K562 (cell line): ENCODE data around the gene PRKG1. TPM values are rescaled to one million over a fixed set of nuclear protein-coding genes. Genes with fewer than 3 reads are reported as not detected.

Source experiments
- ATAC-seq: fragments of 200-7000 bp; cut with Tn5 transposase; 3 replicates; pipeline ENCODE4 v1.9.1; 2020; ENCODE audit warnings: moderate library complexity
- BruUV-seq: library from RNA; stranded (reverse); fragments of 400-500 nt; replicated peaks from 2 replicates; lab custom pipeline; 2021; lab: Mats Ljungman, UMichigan
- CTCF ChIA-PET: fragments of 300-600 bp; formaldehyde crosslinking; extraction: SDS; loops from one replicate; lab custom pipeline; 2021; ENCODE audit warnings: low intra/inter-chr PET ratio; lab: Yijun Ruan, JAX
- POLR2A ChIA-PET: fragments of 300-600, 350-650 bp; sonication (Branson Sonifier 250); formaldehyde crosslinking; extraction: SDS; loops from one replicate; lab custom pipeline; 2021; ENCODE audit warnings: antibody characterized with exemption, inconsistent platforms; lab: Yijun Ruan, JAX
- DNase-seq, 4 experiments: peaks; one replicate each; pipeline versions ENCODE4 v3.0.0 to v3.0.0-alpha.2; 2011 to 2018; ENCODE audit warnings: low spot score in 3 of 4, mixed read lengths in 3 of 4; ENCODE audit errors: extremely low read depth in 1 of 4
- FAIRE-seq: peaks from 2 replicates; lab custom pipeline; 2011; peaks lifted over from hg19 to GRCh38; lab: Jason Lieb, UNC
- H2AFZ ChIP-seq: 2 replicates; pipeline ENCODE4 v1.6.0; 2011; ENCODE audit warnings: low read depth, low read length, control low read depth, inconsistent platforms
- H3K27ac ChIP-seq: fragments of 200-600 bp; 3 replicates; pipeline ENCODE4 v1.8.0; 2011; ENCODE audit warnings: low read depth, mild to moderate bottlenecking, control low read depth, inconsistent platforms, low read length, moderate library complexity, mixed read lengths; ENCODE audit errors: extremely low read depth
- H3K27me3 ChIP-seq, 2 experiments: fragments of 300-600 bp in 1 of 2; 2 replicates in 1 of 2; 3 replicates in 1 of 2; pipeline versions ENCODE4 v1.6.0 to v1.8.0; 2011; ENCODE audit warnings: inconsistent platforms in 2 of 2, low read length in 2 of 2, mild to moderate bottlenecking in 1 of 2, mixed read lengths in 1 of 2, moderate library complexity in 1 of 2; ENCODE audit not compliant: control insufficient read depth in 2 of 2, insufficient read depth in 2 of 2
- H3K36me3 ChIP-seq: fragments of 300-600 bp; 3 replicates; pipeline ENCODE4 v1.8.0; 2011; ENCODE audit warnings: mild to moderate bottlenecking, low read length, inconsistent platforms; ENCODE audit not compliant: control insufficient read depth, insufficient read depth
- H3K4me1 ChIP-seq, 2 experiments: fragments of 200-600 bp in 1 of 2; replicated peaks in 1 of 2; 2 replicates in 1 of 2; 3 replicates in 1 of 2; pipeline versions ENCODE4 v1.5.1 to v1.8.0; 2011; ENCODE audit warnings: inconsistent platforms in 2 of 2, low read length in 2 of 2, mild to moderate bottlenecking in 1 of 2, mixed read lengths in 1 of 2, moderate library complexity in 1 of 2; ENCODE audit not compliant: control insufficient read depth in 2 of 2, insufficient read depth in 2 of 2
- H3K4me2 ChIP-seq: 2 replicates; pipeline ENCODE4 v1.6.1; 2011; ENCODE audit warnings: low read length, control low read depth, inconsistent platforms, mixed read lengths; ENCODE audit not compliant: insufficient read depth
- H3K4me3 ChIP-seq: fragments of 200-600 bp; sonication (generic), shearing (Covaris generic); 2 replicates; pipeline ENCODE4 v1.5.1; 2016; ENCODE audit warnings: control low read depth, inconsistent platforms
- H3K79me2 ChIP-seq: fragments of 200-600 bp; 3 replicates; pipeline ENCODE4 v1.8.0; 2011; ENCODE audit warnings: low read length, inconsistent platforms; ENCODE audit not compliant: control insufficient read depth, insufficient read depth
- H3K9ac ChIP-seq, 2 experiments: 2 replicates each; pipeline versions ENCODE4 v1.6.0 to v1.6.1; 2011; ENCODE audit warnings: low read depth in 2 of 2, low read length in 2 of 2, control low read depth in 1 of 2, inconsistent platforms in 1 of 2, mild to moderate bottlenecking in 1 of 2, mixed read lengths in 1 of 2; ENCODE audit not compliant: insufficient read depth in 1 of 2
- H3K9me1 ChIP-seq: one replicate; pipeline ENCODE4 v1.6.0; 2011; ENCODE audit warnings: inconsistent platforms, mild to moderate bottlenecking, low read length, moderate library complexity; ENCODE audit not compliant: control insufficient read depth, insufficient read depth
- H3K9me3 ChIP-seq: replicated peaks from 2 replicates; pipeline ENCODE4 v1.5.1; 2011; ENCODE audit warnings: low read depth, low read length, inconsistent platforms; ENCODE audit not compliant: control insufficient read depth, insufficient read depth
- H4K20me1 ChIP-seq: replicated peaks from 2 replicates; pipeline ENCODE4 v1.6.1; 2011; ENCODE audit warnings: low read length, inconsistent platforms, mixed read lengths; ENCODE audit not compliant: control insufficient read depth, insufficient read depth
- ARID2 ChIP-seq: fragments of 450-650 bp; IDR thresholded peaks from 2 replicates; pipeline ENCODE4 v1.6.1; 2017; ENCODE audit warnings: antibody characterized with exemption, mild to moderate bottlenecking
- CHD4 ChIP-seq: fragments of 200-600 bp; sonication (generic); IDR thresholded peaks from 3 replicates; pipeline ENCODE4 v1.6.1; 2012; ENCODE audit warnings: low read depth, mild to moderate bottlenecking, mixed read lengths, low read length, inconsistent platforms; ENCODE audit not compliant: insufficient read depth, insufficient replicate concordance, poor library complexity, severe bottlenecking
- DLX4 ChIP-seq: fragments of 250-450 bp; sonication (Bioruptor Pico); IDR thresholded peaks from 2 replicates; pipeline ENCODE4 v1.6.1; 2021; ENCODE audit warnings: mild to moderate bottlenecking
- IRF1 ChIP-seq: sonication (generic); formaldehyde crosslinking; IDR thresholded peaks from 2 replicates; pipeline ENCODE4 v1.8.0; 2022; ENCODE audit warnings: missing genetic modification reagents, mild to moderate bottlenecking, borderline replicate concordance
- KLF16 ChIP-seq: IDR thresholded peaks from 2 replicates; pipeline ENCODE4 v1.6.1; 2016; ENCODE audit warnings: antibody characterized with exemption
- PHB ChIP-seq: fragments of 250-450 bp; sonication (Bioruptor Pico); IDR thresholded peaks from 2 replicates; pipeline ENCODE4 v1.5.0; 2021
- PHF20 ChIP-seq: fragments of 450-650 bp; IDR thresholded peaks from 2 replicates; pipeline ENCODE4 v1.6.1; 2018; ENCODE audit not compliant: partially characterized antibody
- RFX5 ChIP-seq: IDR thresholded peaks from 2 replicates; pipeline ENCODE4 v1.6.1; 2011; ENCODE audit warnings: low read depth, mild to moderate bottlenecking, improper control_type of control experiment, low read length
- TRIM24 ChIP-seq, 2 experiments: fragments of 450-650 bp; IDR thresholded peaks; 2 replicates each; pipeline ENCODE4 v1.6.1; 2016
- ZBTB40 ChIP-seq, 2 experiments: fragments of 450-650 bp in 1 of 2; sonication (generic) in 1 of 2; formaldehyde crosslinking in 1 of 2; IDR thresholded peaks; 2 replicates each; pipeline versions ENCODE4 v1.7.1 to v1.9.0; 2016 to 2022; ENCODE audit warnings: inconsistent platforms in 1 of 2, mild to moderate bottlenecking in 1 of 2, missing genetic modification reagents in 1 of 2
- ZNF133 ChIP-seq: fragments of 250-450 bp; sonication (Bioruptor Pico); IDR thresholded peaks from 2 replicates; pipeline ENCODE4 v1.4.0; 2020; ENCODE audit warnings: mild to moderate bottlenecking
- ZNF239 ChIP-seq: fragments of 250-450 bp; sonication (Bioruptor Pico); IDR thresholded peaks from 2 replicates; pipeline ENCODE4 v1.4.0; 2020; ENCODE audit warnings: mild to moderate bottlenecking
- ZNF511 ChIP-seq: sonication (generic); formaldehyde crosslinking; IDR thresholded peaks from 2 replicates; pipeline ENCODE4 v1.8.0; 2022; ENCODE audit warnings: mild to moderate bottlenecking, missing genetic modification reagents
- WGBS: fragments of 100-300 bp; shearing (Covaris generic); methylation state at CpG from one replicate; pipeline ENCODE4 v1.1.6; 2016; ENCODE audit warnings: low coverage, mixed read lengths; ENCODE audit not compliant: insufficient coverage; ENCODE audit errors: missing lambda C conversion rate; 5-methylcytosine and 5-hydroxymethylcytosine counted together
- in situ Hi-C: fragments of 300-500 bp; cut with MboI; formaldehyde crosslinking; loops from 4 replicates; pipeline ENCODE4 v1.15.0; 2018; ENCODE audit warnings: inconsistent platforms, mixed read lengths
- intact Hi-C: fragments of 100-400 bp; cut with micrococcal nuclease; formaldehyde crosslinking; loops from 2 replicates; pipeline ENCODE4 v1.14.2; 2022
- polyA plus RNA-seq, 8 experiments: library from polyadenylated mRNA; depleted of rRNA in 4 of 8; stranded (reverse) in 5 of 8; unstranded in 3 of 8; fragments of >200 nt; fragmentation: Nextera tagmentation in 2 of 8; fragmentation: Illumina TruSeq in 1 of 8; extraction: Ambion mirVana in 2 of 8; extraction: Trizol in 1 of 8; gene quantifications; 2 replicates each; pipeline versions ENCODE4 v1.2.1 to v1.2.3, GENCODE V29; 2011 to 2014; ENCODE audit warnings: inconsistent platforms in 1 of 8, missing spikeins in 1 of 8
- total RNA-seq, 7 experiments: library from RNA; depleted of rRNA in 6 of 7; stranded (reverse); fragments of >200 nt in 6 of 7; fragmentation: Illumina TruSeq in 2 of 7; extraction: Trizol in 2 of 7; gene quantifications; 2 replicates each; pipeline versions ENCODE4 v1.2.1 to v1.2.3, GENCODE V29; 2011 to 2021; ENCODE audit warnings: low replicate concordance in 1 of 7

The PRKG1 gene
- total and polyA plus RNA-seq, 9 of the 15 experiments (the other 6 are each of a cell fraction or from before 2014, with no cell fraction given): 0.22 TPM; not detected in 8

GRCh38 chr10:52105301-52105700 lies 1031.0 kb downstream of the PRKG1 start:
- ChIA-PET POLR2A (no interaction called here), CTCF (no interaction called here)
- Histone ChIP-seq H3K36me3 (no peaks in the 10 kb centered on the region), H3K27me3 (no peaks in the 10 kb centered on the region), H3K4me3 (no peak overlapping the region), H3K79me2 (no peaks in the 10 kb centered on the region), H3K9me1 (no peaks in the 10 kb centered on the region), H3K9ac (no peak overlapping the region), H3K9me3 (no peaks in the 10 kb centered on the region), H3K4me1 (no peaks in the 10 kb centered on the region), H2AFZ (no peak overlapping the region), H3K4me2 (no peak overlapping the region), H3K27ac (no peak overlapping the region), H4K20me1 (no peaks in the 10 kb centered on the region)
- intact Hi-C loops (no loop called here), in situ Hi-C loops (no loop called here)
- ATAC-seq: no peak
- WGBS: 2% methylated on average over 9 of the region's 9 CpGs
- no TSS peak for BruUV-seq
- DNase-seq: no peak
- no peak for FAIRE-seq
- no peak for TF ChIP-seq ZNF239 (CRISPR knock-in tag)
- no peak for TF ChIP-seq ARID2
- TF ChIP-seq CHD4: no peak
- TF ChIP-seq RFX5: no peak
- no peak for TF ChIP-seq TRIM24 (IDR thresholded peaks at IDR 0.05)
- no peak for TF ChIP-seq DLX4 (CRISPR knock-in tag)
- TF ChIP-seq PHF20: no peak
- TF ChIP-seq ZNF133 (CRISPR knock-in tag): no peak
- TF ChIP-seq IRF1 (CRISPR knock-in tag): no peak
- no peak for TF ChIP-seq PHB
- no peak for TF ChIP-seq ZBTB40 (IDR thresholded peaks at IDR 0.05)
- no peak for TF ChIP-seq ZBTB40 (CRISPR knock-in tag; IDR thresholded peaks at IDR 0.05)
- TF ChIP-seq ZNF511 (CRISPR knock-in tag): no peak
- no peak for TF ChIP-seq KLF16
